ENCODE results near the gene TRAPPC2L.
"Not testable (repeated sequence)": the region's sequence is repeated elsewhere in the genome, so short reads cannot be mapped to it uniquely, and the experiment has no call there.

Gene TRAPPC2L

DNA sequence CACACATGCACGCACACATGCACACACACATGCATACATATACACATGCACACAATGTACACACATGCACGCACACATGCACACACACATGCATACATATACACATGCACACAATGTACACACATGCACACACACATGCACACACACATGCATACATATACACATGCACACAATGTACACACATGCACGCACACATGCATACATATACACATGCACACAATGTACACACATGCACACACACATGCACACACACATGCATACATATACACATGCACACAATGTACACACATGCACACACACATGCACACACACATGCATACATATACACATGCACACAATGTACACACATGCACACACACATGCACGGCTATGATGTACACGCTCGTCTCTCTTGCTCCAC is 37.3 kb downstream of the TRAPPC2L start:
- not testable (repeated sequence) for DNase-seq

DNA sequence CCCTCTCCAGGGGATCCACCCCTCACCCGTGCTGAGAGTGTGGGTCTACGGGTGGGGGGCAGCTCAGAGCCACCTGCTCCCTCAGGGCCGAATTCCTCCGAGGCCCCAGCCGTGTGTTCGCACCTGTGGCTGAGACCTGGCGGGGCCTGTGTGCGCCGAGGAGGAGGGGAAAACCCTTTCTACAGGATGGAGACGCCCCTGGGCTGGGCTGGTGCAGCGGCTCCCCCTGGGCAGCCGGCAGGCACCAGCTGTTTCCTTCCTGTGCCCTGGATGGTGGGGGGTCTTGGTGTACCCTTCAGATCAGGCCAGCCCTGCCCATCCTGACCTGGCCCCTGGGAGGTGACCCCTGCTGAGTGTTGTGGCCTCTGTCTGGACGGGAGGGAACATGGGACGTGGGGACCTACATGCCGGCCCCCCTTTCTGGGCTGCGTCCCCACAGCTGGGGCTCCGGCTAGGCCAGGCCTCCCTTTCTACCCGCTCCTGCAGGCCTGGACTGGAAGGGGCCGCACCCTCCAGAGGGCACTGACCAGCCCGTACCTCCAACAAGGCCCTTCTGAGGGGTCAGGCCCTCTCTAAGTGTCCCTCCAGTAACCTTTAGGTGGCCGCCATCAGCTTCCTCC is 37.9 kb downstream of the TRAPPC2L start:
- no peak for DNase-seq

DNA sequence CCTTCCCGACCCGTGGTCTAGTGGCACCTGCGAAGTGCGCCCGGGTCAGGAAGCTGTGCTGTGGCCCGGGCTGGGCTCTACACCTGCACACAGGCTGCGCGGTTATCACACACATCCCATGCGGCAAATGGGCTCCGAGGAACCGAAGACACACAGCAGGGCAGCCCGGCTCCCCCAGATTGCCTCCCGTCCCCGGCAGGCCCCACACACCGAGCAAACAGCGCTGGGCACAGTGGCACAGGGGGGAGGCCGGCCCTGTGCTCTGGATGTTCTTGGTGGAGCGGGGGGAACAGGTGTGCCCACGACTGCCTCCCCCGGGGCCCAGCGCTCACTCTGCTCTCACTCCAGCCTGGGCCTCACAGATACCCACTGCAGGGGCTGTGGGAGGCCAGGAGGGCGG is 38.4 kb downstream of the TRAPPC2L start:
- DNase-seq: no peak

DNA sequence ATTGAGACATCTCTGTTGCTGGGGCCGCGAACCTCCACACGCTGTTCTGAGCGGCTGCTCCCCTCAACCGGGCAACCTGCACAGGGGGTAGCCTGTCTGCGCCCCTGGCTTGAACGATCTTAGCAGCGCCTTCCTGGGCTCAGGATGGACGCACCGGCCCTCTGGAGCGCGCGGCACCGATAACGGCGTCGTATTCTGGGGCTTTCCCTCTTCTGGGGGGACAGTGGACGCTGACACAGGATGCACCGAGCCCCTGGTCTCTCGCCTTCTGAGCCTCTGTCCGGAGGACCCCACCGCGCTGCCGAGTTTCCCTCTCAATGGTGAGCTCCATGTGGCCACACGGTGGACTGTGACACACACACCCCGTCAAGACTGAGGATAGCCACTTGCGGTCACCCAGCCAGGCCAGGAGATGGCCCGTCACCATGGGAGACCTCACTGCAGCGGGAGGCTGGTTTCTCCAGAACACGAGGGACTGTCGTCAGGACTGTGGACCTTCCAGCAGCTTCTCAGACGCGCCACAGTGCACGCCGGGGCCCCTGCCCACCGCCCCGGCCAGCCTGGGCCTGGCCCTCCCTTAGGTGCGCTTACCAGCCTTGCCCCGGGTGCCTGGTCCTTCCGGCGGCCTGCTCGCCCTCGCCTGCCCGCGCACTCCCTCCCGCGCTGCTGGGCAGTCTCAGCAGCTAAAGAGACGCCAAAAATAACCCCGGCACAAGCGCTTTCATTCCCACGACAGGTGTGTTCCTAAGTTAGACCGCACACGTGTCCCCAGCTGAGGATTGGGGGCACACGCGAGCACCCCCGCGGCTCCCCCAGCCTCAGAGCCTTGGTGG is 39.5 kb downstream of the TRAPPC2L start:
- DNase-seq: no peak

DNA sequence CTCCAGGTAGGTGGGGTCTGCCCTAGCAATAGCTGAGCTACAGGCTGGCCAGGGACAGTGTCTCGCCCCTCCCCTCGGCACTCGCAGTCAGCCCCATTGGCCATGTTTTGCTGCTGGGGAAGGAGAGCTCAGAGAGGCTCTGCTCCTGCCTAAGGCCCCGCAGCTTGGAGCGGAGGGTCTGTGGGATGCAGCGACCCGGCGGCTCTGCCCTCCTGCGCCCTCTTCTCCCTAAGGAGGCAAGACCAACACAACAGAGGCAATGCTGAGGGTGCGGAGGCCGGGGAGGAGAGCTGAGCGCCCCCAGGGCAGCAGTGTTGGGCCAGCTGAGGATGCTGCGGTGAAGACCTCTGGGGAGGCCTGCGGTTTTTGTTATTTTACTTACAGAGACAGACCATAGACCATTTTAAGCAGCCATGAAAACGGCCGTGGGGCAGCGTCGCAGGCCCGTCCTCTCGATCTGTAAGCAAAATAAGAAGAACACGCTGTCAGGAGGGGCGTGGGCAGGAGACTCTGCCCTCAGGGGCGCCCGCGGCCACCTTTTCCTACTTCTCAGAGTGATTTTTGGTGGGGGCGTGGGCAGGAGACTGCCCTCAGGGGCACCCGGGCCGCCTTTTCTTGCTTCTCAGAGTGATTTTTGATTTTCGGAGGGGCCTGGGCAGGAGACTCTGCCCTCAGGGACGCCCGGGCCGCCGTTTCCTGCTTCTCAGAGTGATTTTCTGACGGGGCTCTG is 40.9 kb downstream of the TRAPPC2L start:
- no peak for DNase-seq

DNA sequence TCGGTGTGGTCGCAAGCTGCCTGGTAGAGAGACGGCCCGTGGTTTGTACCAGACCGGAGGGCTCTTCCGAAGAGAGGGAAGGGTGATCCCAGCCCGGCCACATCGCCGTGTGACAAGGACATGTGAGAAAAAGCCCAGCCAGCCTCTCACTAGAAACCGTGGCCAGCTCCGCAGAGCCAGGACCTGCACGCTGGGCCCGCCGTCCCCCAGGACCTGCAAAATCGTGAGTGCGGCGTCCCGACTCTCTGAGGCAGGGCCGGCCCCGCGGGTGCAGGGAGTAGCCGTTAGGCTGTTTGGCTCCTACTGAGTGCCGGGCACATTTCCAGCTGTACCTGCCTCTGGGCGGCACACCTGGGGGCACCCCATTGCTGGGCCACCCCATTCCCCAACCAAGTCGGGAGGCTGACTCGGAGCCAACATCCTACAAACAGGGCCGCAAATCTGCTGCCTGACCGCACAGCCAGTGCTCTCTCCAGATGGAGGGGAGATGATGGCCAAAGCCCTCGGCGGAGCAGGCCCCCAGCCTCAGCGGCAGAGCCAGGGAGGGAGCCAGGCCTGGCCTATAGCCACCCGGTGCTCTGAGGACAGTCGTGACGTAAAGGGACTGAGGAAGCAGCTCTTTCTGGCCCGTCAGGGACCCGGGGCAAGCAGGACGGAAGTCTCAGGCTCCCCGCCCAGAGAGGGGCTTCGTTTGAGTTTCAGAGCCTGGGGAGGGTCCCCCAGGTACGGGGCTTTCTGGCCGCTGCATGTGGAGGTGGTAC is 43.2 kb downstream of the TRAPPC2L start:
- no peak for DNase-seq

DNA sequence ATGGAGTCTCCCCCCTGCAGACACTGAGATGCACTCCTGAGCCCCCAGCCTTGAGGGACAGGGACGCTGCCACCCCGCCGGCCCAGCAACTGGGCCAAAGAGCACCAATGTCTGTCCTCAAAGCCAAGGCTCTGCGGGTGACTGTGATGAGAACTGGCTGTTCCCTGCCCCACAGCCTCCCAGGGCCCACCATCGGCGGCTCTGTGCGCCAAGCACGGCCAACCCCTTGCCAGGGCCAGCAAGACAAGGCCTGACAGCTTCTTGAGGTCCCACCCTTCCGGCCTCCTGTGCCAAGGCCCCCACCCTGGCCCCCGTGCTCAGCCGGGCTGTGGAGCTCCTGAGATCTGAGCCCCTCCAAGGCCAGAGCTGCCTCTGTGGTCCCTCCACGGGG is 43.7 kb downstream of the TRAPPC2L start:
- DNase-seq: no peak

DNA sequence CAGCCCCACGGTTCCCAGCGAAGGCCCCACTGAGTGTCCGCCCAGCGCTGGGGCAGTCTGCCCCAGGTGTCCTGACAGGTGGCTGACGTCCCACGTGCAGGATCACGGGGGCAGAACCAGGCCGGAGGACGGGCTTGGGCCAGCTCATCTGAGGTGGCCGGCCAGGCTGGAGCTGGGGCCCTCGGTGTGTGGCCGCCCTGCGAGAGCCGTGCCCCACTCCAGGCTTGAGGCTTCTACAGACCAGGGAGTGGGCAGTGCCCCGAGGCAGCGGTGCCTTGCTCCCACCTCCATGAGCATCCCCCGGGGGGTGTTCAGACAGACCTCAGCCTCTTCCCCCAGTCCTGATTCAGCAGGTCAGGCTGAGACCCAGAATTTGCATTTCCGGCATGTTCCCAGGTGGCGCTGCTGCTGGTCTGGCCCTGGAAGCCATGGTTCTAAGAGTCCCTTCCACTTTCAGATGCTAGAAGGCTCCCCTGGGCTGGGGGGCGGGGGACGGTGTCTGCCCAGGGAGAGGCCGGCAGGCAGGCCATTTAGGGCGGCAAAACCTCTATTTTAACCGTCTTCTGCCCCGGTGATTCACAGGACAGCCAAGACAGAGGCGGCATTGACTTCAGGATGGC is 44.9 kb downstream of the TRAPPC2L start:
- no peak for DNase-seq

DNA sequence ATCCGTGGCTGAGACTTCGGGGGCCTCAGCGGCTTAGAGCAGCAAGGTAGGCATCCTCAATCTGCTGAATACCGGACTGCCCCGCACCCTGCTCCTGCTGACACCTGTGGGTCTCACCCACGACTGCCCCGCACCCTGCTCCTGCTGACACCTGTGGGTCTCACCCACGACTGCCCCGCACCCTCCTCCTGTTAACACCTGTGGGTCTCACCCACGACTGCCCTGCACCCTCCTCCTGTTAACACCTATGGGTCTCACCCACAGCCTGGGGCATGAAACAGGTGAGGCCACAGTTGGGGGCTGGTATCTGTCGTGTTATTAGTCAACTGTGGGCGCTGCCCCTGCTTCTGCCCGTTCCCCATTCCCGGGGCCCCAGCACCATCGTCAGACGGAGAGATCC is 45.8 kb downstream of the TRAPPC2L start:
- DNase-seq: no peak

DNA sequence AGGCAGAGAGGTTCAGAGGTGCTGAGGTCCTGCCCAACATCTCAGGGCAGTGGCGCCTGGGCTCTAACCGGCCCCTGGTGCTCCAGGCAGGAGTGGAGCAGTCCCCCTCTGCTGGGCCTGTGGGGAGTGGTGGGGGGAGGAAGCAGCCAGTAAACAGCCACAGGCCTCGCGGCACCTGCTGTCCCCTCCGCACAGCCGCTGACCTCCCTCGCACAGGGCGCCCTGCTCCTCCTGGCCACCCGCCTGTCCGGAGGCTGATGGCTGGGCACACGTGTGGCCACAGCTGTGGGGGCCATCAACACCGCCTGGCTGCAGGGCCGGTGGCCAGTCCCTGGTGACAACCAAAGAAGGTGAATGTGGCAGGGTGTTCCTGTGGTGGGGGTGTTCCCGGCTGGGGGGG is 46.3 kb downstream of the TRAPPC2L start:
- peak; percentile 60 for DNase-seq

DNA sequence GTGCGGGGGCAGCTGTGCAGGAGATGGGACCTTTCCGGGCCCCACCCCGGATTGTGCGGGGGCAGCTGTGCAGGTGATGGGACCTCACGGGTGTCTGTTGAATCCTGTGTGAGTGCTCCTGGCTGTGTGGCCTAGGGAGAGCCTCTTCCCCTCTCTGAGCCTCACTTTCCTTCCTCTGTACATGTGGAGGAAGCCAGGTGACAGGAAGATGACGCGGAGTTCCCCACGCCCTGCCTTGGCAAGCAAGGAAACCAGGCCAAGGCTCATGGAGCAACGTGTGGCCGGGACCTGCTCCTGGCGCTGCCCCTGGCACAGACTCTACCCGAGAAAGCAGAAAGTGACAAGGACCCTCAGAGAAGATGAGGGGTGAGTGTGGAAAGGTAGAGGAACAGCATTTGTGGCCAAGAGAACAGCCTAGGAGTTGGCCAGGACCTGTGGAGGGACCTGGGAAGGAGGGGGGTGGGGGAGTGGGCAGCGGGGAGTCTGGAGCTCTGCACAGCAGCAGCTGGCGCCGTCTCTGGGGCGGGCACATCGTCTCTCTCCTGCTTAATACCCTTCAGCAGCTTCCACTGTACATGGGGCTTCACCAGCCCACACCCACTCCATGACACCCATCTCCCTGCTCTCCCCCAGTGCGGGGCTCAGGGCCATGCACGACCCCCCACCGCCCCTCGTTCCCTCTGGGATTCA is 47.9 kb downstream of the TRAPPC2L start:
- no peak for DNase-seq

DNA sequence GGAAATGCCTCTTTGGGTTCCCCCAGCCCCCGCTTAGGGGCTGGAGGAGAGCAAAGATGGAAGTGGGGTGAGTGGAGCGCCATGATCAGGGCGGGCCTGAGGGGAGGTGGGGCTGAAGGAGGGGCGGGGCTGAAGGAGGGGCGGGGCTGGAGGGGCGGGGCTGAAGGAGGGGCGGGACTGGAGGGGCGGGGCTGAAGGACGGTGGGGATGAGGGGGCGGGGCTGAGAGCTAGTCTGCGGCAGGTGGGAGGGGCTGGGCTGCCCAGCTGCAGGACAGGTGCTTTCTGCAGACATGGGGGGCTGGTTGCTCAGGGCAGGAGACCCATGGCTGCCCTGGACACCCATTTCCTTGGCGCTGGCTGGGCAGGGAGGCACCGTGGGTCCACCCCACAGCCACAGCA is 48.6 kb downstream of the TRAPPC2L start:
- no peak for DNase-seq

DNA sequence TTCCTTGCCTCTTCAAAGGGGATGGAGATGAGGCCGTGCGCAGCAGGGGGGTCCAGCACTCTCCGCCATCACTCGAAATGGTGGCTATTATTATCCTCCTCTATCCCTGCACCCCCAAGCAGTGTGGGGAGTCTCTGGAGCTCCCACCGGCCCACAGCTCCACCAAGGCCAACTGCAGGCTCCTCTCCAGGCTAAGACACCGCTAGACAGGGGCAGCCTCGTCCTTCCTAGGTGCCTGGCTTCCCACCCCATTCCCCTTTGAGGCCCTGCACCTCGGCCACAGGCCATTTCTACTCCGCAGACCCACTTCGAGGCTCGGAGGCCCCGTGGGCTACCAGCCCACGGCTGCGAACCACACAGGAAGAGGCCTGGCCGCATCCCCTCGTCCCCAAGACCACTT is 49.1 kb downstream of the TRAPPC2L start:
- no peak for DNase-seq

DNA sequence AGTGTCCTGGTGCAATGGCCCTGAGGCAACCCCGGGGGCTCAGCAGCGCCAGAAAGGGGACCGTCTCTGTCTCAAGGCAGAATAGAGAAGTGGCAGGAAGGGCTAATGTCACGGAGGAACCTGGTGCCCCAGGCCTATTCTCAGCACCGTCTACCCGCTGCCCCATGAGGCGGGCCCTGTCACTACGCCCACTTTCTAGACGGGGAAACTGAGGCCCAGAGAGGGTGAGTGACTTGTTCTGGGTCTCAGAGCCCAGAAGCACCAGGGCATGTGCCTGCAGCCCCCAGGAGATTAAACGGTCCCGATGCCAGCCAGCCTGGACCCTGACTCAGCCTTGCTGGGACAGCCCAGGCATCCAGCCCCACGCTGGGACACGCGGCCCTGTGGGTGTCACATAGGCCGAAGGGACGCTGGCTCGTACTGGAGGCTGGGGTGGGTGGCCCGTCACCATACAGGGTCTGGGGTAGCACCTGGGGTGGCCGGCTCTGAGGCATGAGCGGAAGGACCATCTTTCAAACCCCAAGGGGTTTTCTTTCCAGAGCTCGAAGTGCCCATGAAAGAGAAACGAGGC is 49.7 kb downstream of the TRAPPC2L start:
- no peak for DNase-seq

DNA sequence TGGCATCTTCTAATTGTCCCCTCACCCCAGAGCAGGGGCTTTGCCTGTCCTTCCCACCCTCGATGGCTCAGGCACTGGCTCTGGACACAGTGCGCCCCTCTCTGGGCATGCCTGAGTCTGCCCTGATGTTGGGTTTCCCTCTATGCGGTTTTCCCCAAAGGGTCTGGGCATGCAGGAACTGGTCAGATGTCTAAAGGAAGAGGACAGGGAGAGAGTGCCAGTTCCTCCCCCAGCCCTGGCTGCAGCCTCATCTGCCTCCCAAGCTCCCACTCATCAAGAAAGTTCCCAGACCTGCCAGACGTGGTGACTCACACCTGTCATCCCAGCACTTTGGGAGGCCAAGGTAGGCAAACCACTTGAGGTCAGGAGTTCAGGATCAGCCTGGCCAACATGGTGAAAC is 50.8 kb downstream of the TRAPPC2L start:
- no peak for DNase-seq

DNA sequence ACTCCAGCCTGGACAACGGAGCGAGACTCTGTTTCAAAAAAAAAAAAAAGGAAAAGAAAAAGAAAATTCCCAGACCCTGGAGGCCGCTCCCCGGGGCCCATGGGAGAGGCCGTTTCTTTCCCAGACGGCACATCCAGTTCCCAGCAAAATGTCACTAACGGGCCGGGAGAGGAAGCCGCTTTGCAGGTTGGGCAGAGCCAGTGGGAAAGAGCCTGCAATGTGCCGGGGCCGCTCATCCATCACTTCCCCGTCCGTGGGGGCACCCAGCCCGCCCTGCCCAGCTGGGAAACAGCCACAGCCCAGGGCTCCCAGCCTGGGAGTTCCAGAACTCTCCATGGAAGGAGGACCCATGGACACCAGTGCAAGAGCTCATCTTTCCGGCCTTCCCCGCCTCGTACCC is 51.4 kb downstream of the TRAPPC2L start:
- DNase-seq: no peak

DNA sequence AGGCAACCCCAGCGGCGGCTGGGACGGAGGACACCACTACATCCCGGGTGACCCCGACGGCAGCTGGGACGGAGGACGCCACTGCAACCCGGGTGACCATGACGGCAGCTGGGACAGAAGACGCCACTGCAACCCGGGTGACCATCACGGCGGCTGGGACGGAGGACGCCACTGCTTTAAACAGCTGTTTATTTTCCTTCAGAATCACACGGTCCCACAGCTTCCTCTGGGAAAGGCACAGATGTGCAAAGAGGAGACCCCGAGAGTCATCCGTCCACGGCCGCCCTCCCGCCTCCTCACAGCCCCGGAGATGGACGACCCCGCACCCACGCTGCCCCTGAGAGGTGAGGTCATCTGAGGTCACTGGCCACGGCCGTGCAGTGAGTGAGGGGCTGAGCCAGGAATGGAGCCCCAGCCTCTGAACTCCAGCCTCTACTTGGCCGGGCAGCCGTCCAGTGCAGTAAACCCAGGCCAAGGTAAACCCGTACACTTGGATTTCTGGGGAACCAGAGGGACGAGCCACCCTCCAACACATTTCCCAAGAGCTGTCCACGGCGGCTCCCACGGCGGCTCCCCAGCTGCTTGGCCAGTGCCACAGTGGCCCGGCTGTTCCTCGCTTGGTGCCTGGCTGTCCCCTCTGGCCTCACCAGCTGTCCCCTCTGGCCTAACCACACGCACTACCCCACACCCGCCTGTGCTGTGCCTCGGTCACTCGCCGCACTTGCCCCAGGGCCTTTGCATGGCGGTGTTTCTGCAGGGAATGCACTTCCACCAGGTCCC is 52.7 kb downstream of the TRAPPC2L start:
- no peak for DNase-seq

DNA sequence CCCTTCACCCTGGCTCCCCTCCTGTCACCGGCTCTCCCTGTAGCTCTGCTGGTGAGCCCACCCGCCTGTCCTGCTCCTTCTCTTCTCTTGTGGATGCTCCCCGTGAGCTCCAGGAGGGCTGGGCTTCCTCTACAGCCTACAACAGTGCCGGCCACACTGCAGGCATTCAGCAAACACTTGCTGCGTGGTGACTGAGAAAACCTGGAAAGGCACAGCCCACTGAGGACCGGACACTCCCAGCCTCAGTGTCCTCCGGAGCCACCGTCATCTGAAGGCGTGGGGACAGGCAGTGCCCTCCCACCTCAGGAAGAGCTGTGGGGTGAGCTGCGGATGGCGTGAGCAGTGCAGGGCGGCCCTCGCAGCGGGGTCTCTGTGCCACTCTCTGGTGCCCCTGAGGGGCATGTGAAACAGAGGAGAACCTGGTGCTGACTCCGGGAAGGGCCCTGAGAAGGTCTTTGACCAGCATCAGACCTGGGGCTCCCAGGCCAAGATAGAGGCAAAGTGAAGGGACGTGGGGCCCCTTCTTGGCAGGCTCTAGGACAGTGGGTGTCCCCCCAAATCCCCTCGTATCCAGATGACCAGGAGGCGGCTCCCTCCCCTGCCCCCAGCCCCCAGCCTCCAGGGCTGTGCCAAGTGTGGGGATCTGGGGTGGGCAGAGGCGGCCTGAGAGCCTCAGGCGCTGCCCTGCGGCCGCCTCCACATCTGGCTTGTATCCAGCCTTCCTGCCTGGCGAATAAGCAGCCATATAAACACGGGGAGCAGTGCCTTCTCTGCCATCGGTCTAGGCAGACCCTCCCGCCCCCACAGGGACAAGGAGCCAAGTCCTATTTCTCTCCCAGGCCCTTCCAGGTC is 53.6 kb downstream of the TRAPPC2L start:
- DNase-seq: no peak

DNA sequence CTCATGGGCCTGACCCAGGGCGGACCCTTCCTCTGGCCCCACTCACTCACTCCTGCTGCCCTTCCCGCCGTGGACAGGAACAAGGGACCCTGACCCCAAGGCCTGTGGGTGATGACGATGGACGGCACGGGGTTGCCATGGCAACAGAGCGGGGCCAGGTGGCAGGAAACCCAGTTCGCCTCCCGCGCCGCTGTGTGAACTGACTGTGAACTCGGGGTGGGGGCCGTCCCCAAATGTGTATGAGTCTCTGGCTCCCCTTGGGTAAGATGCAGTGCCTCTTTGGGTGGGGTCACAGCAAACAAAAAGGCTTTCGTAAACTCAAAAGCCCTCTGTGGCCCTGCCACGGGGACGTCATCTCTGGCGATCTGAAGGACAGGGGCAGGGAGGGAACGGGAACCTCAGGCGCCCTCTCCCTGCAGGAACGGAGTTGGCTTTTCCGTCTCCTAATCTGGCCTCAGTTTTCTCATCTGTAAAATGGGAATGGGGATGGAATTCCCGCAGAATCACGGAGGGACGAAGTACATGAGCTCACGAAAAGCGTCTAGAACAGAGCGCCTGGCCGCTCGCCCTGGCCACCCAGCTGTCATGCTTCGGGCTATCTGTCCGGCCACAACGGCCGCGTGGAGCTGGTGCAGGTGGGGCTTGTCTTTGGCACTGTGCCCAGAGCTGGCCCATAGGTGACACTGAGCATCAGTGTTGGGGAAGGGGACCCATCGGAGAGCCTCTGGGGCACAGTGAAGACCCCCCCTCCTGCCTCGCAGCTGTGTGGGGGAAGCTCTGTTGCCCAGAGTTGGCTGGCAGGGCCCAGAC is 54.4 kb downstream of the TRAPPC2L start:
- DNase-seq: no peak
